ENCODE data around the gene NANS.
"Not testable (repeated sequence)": the region's sequence is repeated elsewhere in the genome, so short reads cannot be mapped to it uniquely, and the experiment has no call there.

The NANS gene

GRCh38 chr9:98104445-98104881 lies 47.9 kb downstream of the NANS start:
- FAIRE-seq, result no peak

DNA sequence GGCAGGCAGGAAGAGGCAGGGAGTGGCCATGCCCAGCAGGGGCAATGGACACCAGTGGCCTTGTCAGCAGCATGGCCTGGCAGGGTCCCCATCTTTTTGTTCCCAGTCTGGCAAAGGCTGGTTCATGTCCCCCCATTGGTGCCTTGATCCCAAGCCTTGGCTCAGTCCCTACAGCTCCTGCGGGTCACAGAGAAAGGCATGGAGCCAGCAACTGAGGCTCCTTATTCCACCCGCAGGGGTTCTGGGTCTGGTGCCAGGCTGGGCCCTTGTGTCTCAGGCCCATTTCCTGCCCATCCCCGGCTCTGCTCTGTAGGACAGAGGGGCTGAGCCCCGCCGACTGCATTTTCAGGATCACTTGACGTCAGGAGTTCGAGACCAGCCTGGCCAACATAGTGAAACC lies 48.5 kb downstream of the NANS start:
- no peak for FAIRE-seq

DNA sequence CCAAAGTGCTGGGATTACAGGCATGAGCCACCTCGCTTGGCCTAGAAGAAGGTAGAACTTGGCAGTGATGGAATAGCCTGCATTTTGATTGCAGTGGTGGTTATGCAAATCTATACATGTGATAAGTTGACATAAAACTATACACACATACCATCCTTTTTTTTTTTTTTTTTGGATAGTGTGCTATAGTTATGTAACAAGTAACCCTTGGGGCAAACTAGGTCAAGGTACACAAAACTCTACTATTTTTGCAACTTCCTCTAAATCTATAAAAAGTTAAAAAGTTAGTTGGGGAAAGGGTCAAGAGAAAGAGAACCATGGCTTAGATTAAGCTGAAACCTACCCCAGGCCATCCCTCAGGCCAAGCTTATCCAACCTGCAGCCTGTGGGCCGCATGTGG lies 51.4 kb downstream of the NANS start:
- FAIRE-seq, result no peak

- no peak for FAIRE-seq
Observed at GRCh38 chr9:98108531-98109031, 52.0 kb downstream of the NANS start.

DNA sequence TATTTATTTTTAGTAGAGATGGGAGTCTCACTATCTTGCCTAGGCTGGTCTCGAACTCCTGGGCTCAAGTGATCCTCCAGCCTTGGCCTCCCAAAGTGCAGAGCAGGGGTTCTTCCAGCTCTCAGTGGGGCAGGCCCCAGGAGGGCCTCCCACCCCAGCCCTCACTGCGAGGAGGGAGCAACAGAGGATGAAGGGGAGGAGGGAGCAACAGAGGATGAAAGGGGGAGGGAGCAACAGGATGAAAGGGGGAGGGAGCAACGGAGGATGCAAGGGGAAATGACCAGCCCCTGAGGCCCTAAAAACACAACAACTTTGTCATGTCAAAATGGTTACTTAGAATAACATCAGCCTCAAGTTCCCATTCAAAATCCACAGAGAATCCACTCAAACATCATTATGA lies 52.5 kb downstream of the NANS start:
- FAIRE-seq, result no peak

GRCh38 chr9:98117097-98117496 lies 60.6 kb downstream of the NANS start:
- FAIRE-seq, result not testable (repeated sequence)

- no peak for FAIRE-seq
Observed at GRCh38 chr9:98117984-98118639, 61.6 kb downstream of the NANS start.

- no peak for FAIRE-seq
Observed at GRCh38 chr9:98118640-98119601, 62.4 kb downstream of the NANS start, which contains the start of gene TRIM14. TRIM14 (minus strand) TSS chr9:98119222; CDS start chr9:98119188, 34 bp downstream.

DNA sequence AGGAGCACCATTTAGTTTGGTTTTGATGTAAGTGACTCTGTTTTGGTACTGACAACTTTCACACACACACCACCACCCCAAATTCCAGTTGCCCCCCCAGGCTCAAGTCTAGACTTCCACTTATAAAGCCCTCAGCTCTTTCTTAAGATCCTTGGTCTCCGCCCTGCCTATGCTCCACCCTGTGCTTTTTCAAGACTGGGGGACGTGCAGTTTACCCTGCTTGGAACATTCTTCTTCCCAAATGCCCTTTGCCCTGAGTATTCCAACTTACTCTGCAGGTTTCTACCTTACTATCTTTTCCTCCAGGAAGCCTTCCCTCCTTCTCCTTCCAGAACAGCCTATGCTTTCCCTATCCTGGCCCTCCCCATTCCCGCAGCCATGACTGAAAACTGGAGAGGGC lies 63.9 kb downstream of the NANS start:
- no peak for FAIRE-seq

DNA sequence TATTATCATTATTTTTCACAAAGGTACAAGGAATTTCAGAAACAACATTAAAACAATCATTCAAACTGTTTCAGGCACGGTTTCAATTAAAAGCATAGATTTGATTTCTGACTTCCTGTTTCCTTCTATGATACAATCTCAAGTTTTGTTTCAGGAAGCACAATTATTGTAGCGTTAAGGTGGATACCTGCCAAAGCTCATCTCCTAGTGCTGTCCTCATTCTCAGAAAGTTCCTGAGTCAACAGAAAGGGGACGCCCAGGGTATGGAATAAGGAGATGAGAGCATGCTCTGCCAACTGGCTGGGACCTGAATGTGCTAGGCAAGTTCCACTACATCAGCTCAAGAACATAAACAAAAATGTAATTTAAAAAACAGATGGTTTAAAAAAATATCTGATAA lies 64.5 kb downstream of the NANS start:
- FAIRE-seq, result no peak

- FAIRE-seq, result not testable (repeated sequence)
Observed at GRCh38 chr9:98124091-98124490, 67.6 kb downstream of the NANS start.

- no peak for FAIRE-seq
Observed at GRCh38 chr9:98124637-98125426, 68.3 kb downstream of the NANS start.

GRCh38 chr9:98127226-98127625 lies 70.7 kb downstream of the NANS start:
- no peak for FAIRE-seq

DNA sequence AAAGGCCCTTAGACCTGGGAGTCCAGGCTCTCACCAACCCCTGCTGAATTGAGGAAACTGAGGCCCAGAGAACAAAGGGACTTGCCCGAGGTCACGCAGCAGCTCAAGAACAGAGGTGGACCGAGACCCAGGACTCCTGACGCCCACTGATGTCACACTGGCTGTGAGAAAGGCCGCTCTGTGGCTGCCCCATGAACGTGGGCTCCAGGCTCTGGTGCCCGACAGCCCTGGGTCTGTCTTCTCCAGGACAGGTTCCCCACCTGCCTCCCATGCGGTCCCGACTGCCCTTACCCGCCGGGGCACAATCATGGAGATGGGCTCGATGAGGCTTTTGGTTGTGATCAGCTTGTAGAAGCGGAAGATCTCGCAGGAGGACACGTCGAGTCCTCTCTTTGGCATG lies 71.8 kb downstream of the NANS start:
- FAIRE-seq, result no peak

GRCh38 chr9:98129451-98129881 lies 72.9 kb downstream of the NANS start:
- no peak for FAIRE-seq

DNA sequence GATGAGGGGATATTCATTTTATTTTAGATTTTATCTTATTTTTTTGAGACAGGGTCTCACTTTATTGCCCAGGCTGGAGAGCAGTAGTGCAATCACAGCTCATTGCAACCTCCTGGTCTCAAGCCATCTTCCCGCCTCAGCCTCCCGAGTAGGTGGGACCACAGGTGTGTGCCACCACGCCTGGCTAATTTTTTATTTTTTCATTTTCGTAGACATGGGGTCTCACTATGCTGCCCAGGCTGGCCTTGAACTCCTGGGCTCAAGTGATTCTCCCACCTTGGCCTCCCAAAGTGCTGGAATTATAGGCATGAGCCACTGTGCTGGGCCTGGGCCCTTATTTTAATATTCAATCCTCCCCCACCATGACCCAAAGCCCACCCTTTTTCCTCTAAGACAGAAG lies 73.5 kb downstream of the NANS start:
- not testable (repeated sequence) for FAIRE-seq

- no peak for FAIRE-seq
Observed at GRCh38 chr9:98130576-98131228, 74.2 kb downstream of the NANS start.

DNA sequence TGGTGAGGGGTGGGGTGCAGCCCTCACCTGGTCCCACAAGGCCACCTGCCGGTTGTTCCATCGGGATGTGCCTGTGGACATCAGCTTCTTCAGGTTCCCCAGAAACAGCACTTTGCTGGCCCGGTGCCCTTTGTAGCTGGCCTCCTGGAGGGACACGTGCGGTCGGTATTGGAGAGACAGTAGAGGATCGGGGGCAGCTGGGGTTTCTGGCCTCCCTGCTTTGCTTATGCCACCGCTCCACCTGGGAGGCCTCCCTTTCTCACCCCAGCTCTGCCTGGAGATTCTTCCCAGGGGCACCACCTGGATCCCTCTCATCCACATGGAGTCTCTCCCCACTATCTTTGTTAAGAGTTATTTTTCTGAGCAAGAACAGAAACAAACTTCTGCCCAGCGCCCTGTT lies 75.6 kb downstream of the NANS start:
- no peak for FAIRE-seq
